Right lobe of liver (tissue), 6 donors: Measurements from ENCODE around the gene HSPG2. TPM values are rescaled to one million over a fixed set of nuclear protein-coding genes. Genes with fewer than 3 reads are reported as not detected.

ENCODE experiments used
- ATAC-seq, 4 donors: fragments of 200-7000 bp; cut with Tn5 transposase; one replicate each; pipeline ENCODE4 v1.9.1; 2020; ENCODE audit warnings: mild to moderate bottlenecking in 4 of 4, moderate library complexity in 4 of 4
- DNase-seq, 3 donors: peaks; one replicate each; pipeline ENCODE4 v3.0.0-alpha.2; 2020
- H3K27ac ChIP-seq, 3 donors: fragments of 200-600 bp; one replicate each; pipeline ENCODE4 v1.8.0; 2022
- H3K27me3 ChIP-seq, 2 donors: fragments of 200-600 bp; one replicate each; pipeline ENCODE4 v1.8.0; 2022
- H3K36me3 ChIP-seq, 4 donors: fragments of 200-600 bp; sonication (generic) in 1 of 4; one replicate each; pipeline versions ENCODE4 v1.5.1 to v1.8.0; 2017 to 2022; ENCODE audit warnings: control low read depth in 1 of 4
- H3K4me1 ChIP-seq, 4 donors: fragments of 200-600 bp; sonication (generic) in 1 of 4; one replicate each; pipeline versions ENCODE4 v1.5.1 to v1.8.0; 2017 to 2022; ENCODE audit warnings: control low read depth in 1 of 4
- H3K4me3 ChIP-seq, 3 donors: fragments of 200-600 bp; one replicate each; pipeline ENCODE4 v1.8.0; 2022
- H3K9me3 ChIP-seq, 4 donors: fragments of 200-600 bp; sonication (generic) in 1 of 4; one replicate each; pipeline versions ENCODE4 v1.5.1 to v1.8.0; 2017 to 2022; ENCODE audit warnings: control low read depth in 1 of 4
- POLR2A ChIP-seq: fragments of 450-650 bp; IDR thresholded peaks from one replicate; pipeline ENCODE4 v1.6.1; 2017; ENCODE audit warnings: antibody characterized with exemption, mild to moderate bottlenecking
- WGBS: methylation state at CpG from one replicate; pipeline ENCODE4 v1.1.6; 2018; ENCODE audit warnings: low coverage, low lambda C conversion rate; ENCODE audit not compliant: insufficient coverage; ENCODE audit errors: missing lambda C conversion rate; 5-methylcytosine and 5-hydroxymethylcytosine counted together
- intact Hi-C, 2 donors: fragments of 100-400 bp; cut with DNase I; formaldehyde crosslinking; loops; one replicate each; pipeline versions ENCODE4 v1.11.2 to v1.14.1; 2022
- total RNA-seq, 6 experiments: library from RNA; depleted of rRNA in 2 of 6; stranded (reverse); fragments of >200 nt in 2 of 6; fragmentation: NEBNext Ultra II Directional in 3 of 6; extraction: Animal tissue kit (Norgen Biotek cat#: 25700) in 3 of 6; gene quantifications; one replicate each; pipeline versions ENCODE4 v1.1.0 to v1.2.4, GENCODE V29; 2016 to 2023
- TF ChIP-seq, protein P1 (sequence below), 4 donors: fragments of 200-600 bp in 3 of 4; fragments of 450-650 bp in 1 of 4; IDR thresholded peaks; one replicate each; pipeline versions ENCODE4 v1.5.1 to v1.8.0; 2016 to 2022; ENCODE audit warnings: antibody characterized with exemption in 4 of 4, mild to moderate bottlenecking in 2 of 4
- donor health status: DM: no; HTN: yes; CAD: no.
- donor health status: DM: no; HTN: no; CAD: no.
- donor health status: DM: no; HTN: no; CAD: no.
- donor health status: DM: no; HTN: yes; CAD: no.
- donor health status: DM: no; HTN: yes; CAD: no.

The HSPG2 gene
- total RNA-seq, 6 experiments from 2014 or later = 31.3 to 90.9 (median 43.7) TPM

DNA sequence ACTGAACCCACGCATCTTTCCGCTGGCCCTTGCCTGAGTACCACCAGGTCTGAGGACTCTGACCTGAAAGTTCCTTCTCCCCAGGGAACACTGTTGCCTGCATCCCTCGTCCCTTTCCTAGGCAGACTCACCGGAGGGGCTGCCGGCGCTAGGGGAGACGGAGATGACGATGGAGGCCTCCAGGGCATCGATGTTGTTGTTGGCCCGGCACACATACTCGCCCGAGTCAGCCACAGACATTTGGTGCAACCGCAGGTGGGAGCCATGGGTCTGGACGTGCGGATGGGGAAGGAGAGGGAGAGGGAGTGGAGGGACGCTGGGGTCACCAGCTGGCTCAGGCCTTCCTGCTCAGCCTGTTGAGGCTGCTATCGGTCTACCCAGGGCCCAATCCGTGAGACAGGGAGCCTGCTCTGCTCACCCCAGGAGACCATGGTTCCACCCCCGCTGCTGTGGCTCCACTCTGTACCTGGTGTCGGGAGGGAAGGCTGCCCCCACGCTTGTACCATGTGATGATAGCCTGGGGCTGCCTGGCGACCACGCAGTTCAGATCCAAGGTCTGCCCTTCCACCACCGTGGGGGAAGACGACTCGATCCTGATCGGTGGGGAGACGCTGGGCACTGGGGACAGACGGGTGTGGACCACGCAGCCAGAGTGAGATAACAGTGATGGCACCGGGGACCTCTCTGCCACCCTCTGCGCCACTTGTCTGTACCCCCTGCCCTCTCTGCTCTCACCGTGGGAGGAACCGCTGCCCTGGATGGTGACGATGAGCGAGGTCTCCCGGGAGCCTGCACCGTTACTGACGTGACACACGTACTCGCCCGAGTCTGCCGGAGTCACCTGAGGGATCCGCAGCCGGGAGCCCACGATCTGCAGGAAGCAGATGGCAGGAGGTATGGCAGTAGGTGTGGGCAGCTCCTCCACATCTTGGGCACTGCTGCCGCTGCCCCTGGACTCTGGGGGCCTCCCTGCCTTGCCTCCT, 89.6 kb downstream of the HSPG2 start:
- DNase-seq (peak in 1 of 3 donors; percentile 54), ATAC-seq (no peak)
- no peak overlapping the region for H3K27ac ChIP-seq
- 98% methylated on average over 15 of the region's 47 CpGs for WGBS
- intact Hi-C loops = no loop called here
- H3K9me3 ChIP-seq = no peaks in the 10 kb centered on the region
- H3K4me1 ChIP-seq = no peaks in the 10 kb centered on the region
- no peak overlapping the region for H3K4me3 ChIP-seq
- no peaks in the 10 kb centered on the region for H3K36me3 ChIP-seq
- no peak for TF ChIP-seq POLR2A
- TF ChIP-seq, protein P1, sequence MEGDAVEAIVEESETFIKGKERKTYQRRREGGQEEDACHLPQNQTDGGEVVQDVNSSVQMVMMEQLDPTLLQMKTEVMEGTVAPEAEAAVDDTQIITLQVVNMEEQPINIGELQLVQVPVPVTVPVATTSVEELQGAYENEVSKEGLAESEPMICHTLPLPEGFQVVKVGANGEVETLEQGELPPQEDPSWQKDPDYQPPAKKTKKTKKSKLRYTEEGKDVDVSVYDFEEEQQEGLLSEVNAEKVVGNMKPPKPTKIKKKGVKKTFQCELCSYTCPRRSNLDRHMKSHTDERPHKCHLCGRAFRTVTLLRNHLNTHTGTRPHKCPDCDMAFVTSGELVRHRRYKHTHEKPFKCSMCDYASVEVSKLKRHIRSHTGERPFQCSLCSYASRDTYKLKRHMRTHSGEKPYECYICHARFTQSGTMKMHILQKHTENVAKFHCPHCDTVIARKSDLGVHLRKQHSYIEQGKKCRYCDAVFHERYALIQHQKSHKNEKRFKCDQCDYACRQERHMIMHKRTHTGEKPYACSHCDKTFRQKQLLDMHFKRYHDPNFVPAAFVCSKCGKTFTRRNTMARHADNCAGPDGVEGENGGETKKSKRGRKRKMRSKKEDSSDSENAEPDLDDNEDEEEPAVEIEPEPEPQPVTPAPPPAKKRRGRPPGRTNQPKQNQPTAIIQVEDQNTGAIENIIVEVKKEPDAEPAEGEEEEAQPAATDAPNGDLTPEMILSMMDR (IDR thresholded peaks at IDR 0.05) = no peak
- no peaks in the 10 kb centered on the region for H3K27me3 ChIP-seq

GRCh38 chr1:21845646-21846641, 91.2 kb downstream of the HSPG2 start:
- Histone ChIP-seq H3K27ac (no peak overlapping the region), H3K36me3 (no peaks in the 10 kb centered on the region), H3K4me1 (no peaks in the 10 kb centered on the region), H3K27me3 (no peaks in the 10 kb centered on the region), H3K4me3 (no peak overlapping the region), H3K9me3 (no peaks in the 10 kb centered on the region)
- ATAC-seq = no peak
- intact Hi-C loops = no loop called here
- TF ChIP-seq POLR2A = no peak
- TF ChIP-seq, protein P1 (IDR thresholded peaks at IDR 0.05) = no peak
- DNase-seq = peak in 1 of 3 donors; percentile 52
- WGBS = 85% methylated on average over 10 of the region's 33 CpGs

GRCh38 chr1:21843996-21844395, 93.1 kb downstream of the HSPG2 start:
- H3K9me3 ChIP-seq = no peaks in the 10 kb centered on the region
- H3K36me3 ChIP-seq = no peaks in the 10 kb centered on the region
- H3K27me3 ChIP-seq = no peaks in the 10 kb centered on the region
- no peak for ATAC-seq
- no peaks in the 10 kb centered on the region for H3K4me1 ChIP-seq
- WGBS = 87% methylated on average over 3 of the region's 11 CpGs
- H3K27ac ChIP-seq = no peak overlapping the region
- intact Hi-C loops = no loop called here
- TF ChIP-seq, protein P1 (IDR thresholded peaks at IDR 0.05) = no peak
- no peak for TF ChIP-seq POLR2A
- no peak overlapping the region for H3K4me3 ChIP-seq
- DNase-seq = no peak

DNA sequence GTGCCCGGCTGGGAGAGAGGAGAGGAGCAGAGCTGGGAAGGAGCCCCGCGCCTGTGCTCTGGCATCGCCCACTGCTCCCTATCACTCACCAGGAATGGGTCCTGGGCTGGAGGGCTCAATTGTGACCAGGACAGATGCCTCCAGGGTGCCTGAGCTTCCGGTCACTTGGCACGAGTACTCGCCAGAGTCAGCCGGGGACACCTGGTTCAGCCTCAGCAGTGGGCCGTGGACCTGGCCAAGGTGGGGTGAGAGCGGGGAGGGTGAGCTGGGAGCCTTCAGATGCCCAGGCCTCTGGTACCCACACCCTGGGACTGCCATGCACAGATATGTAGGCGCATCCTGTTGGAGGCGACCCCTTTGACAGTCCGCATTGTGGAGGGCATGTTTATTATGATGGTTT, 93.9 kb downstream of the HSPG2 start:
- H3K4me1 ChIP-seq = no peaks in the 10 kb centered on the region
- TF ChIP-seq, protein P1 (IDR thresholded peaks at IDR 0.05) = no peak
- TF ChIP-seq POLR2A = no peak
- H3K9me3 ChIP-seq = no peaks in the 10 kb centered on the region
- ATAC-seq (no peak), DNase-seq (no peak)
- H3K27me3 ChIP-seq = no peaks in the 10 kb centered on the region
- no peak overlapping the region for H3K4me3 ChIP-seq
- no peaks in the 10 kb centered on the region for H3K36me3 ChIP-seq
- intact Hi-C loops = no loop called here
- no CpG with 5 or more reads among the region's 13 CpGs for WGBS
- no peak overlapping the region for H3K27ac ChIP-seq
